NOMO-1 treated with dmso at 0.1 percent for 144 hours (cell line): Measurements from ENCODE around the gene PIAS1.
A peak's percentile ranks its signal among the peaks of the same experiment; 100 is the strongest.
"Not testable (repeated sequence)": the region's sequence is repeated elsewhere in the genome, so short reads cannot be mapped to it uniquely, and the experiment has no call there.

Experiments used
- DNase-seq: peaks from one replicate; lab custom pipeline; 2025; ENCODE audit not compliant: unreplicated experiment; lab: John Stamatoyannopoulos, UW

The PIAS1 gene

GRCh38 chr15:68034081-68034480, 20.0 kb upstream of the PIAS1 start:
- no peak for DNase-seq

DNA sequence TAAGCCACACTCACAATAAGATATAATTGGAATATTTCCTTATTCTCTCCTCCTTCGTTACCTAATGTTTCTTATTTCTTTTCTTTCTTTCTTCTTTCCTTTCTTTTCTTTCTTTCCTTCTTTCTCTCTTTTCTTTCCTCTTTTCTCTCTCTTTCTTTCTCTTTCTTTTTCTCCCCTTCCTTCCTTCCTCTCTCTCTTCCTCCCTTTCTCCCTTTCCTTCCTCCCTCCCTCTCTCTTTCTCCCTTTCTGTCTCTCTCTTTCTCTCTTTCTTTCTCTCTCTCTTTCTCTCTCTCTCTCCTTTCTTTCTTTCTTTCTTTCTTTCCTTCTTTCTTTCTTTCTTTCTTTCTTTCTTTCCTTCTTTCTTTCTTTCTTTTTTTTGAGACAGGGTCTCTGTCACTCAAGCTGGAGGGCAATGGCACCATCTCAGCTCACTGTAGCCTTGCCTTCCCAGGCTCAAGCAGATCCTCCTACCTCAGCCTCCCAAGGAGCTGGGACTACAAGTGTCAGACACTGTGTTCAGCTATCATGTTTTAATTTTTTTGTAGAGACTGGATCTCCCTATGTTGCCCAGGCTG, 19.3 kb upstream of the PIAS1 start:
- no peak for DNase-seq

DNA sequence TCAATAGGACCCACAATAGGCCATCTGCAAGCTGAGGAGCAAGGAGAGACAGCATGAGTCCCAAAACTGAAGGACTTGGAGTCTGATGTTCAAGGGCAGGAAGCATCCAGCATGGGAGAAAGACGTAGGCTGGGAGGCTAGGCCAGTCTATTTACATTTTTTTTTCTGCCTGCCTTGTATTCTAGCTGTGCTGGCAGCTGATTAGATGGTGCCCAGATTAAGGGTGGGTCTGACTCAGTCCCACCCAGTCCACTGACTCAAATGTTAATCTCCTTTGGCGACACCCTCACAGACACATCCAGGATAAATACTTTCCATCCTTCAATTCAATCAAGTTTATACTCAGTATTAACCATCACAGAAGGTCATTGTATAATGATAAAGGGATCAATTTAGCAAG, 15.9 kb upstream of the PIAS1 start:
- no peak for DNase-seq

- no peak for DNase-seq
Observed at GRCh38 chr15:68040144-68040543, 14.0 kb upstream of the PIAS1 start.

DNA sequence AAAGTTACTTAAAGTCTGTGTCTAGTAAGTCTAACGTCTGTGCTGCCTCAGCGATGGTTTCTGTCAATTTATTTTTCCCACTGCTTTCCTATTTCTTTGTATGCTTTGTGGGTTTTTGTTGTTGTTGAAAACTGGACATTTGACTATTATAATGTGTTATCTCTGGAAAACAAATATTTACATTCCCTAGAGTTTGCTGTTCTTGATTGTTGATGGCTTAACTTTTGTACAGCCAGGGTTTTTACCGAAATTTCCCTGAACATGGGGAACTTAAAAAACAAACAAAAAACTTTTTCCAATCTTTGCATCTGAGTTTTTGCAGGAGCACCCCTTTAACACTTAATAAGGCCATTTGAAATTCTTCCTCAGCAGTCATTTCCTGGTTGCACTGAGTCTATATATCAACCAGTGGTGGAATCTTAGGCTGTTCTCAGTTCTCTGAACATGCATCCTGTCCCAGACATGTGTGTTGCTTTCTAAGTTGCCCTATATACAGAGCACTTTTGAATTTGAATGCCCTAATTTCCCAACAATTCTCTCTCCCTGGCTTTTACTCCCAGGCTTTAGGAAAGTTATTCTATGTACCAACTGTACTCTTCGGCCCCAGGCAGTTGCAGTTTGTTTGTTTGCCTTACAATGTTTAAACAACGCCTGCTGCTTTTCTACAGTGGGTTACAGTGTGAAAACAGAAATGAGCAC, 11.8 kb upstream of the PIAS1 start:
- DNase-seq, result no peak

- no peak for DNase-seq
Observed at GRCh38 chr15:68042855-68043222, 11.3 kb upstream of the PIAS1 start.

DNA sequence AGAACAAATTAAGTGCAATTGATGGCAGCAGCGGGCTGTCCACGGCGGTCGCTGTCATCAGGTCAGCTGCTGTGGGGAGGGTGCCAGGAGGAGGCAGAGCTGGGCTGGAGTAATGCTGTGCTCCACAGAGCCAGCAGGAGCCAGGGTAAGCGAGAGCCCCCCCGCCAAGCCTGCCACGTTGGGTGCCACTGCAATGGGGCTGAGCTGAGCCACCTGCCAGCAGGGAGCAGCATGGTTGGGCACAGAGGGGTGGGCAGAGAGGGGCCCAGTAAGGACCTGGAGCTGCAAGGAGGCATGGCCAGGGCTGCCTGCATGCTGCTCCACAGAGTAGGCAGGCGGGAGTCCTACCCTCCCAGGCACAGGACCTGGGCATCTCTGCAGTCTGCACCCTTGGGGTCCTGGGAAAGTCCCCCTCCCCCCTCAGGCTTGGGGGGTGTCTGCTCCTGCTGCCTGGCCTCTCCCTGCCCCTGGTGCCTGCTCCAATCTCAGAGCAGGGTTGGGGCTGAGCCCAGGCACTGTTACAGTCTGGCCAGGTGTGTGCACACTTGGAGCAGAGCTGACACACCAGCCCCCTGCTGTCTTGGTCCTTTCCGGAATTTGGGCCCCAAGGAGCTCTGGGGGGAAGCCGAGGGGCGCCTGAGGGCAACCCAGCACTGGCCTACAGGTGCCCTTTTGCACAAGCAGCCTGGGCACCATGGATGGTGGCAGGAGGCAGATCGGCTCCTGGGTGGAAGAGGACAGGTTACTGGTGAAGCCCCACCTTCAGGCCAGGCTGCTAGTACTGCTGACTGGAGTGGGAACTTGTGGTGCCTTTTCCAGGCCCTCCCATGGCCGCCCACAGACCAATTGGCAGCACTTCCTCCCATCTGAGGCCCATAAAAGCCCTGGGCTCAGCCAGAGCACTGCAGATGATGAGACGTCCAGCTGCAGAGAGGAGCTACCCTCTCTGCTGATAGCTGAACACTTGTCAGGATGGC, 8.5 kb upstream of the PIAS1 start:
- DNase-seq, result no peak

DNA sequence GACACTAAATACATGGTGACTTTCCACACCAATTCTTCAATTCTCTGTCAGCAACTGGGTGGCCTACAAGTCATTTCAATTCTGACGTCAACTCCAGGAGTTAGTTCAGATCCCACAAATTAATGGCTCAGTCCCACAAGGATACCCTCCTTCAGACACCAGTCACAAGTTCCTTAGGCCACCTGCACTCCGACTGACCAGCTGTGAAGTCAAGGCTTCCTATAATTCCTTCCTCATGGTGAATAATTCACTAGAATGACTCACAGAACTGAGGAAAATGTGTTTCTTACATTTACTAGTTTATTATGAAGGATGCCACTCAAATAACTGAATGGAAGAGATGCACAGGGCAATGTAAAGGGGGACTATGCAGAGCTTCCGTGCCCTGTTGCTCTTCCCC, 6.3 kb upstream of the PIAS1 start:
- no peak for DNase-seq

GRCh38 chr15:68051109-68051508, 3.0 kb upstream of the PIAS1 start:
- peak; percentile 16 for DNase-seq

DNA sequence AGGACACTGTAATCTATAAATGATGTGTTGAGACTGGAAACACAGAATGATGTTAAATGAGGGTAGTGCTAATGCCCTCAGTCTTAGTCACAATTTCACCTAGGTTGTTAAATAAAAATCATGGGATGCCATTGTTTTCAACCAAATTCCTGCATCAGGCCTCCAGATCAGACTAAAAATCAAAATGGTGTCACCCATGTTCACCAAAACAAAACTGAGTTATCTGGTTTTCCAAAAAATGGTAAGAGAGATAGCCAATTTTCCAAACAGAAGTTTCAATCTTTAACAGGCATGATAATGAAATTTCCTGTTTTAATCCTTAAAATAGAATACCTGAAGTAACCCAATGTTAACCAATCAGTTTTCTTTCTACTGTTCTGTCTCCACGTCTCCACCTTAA, 2.2 kb upstream of the PIAS1 start:
- no peak for DNase-seq

- DNase-seq, result no peak
Observed at GRCh38 chr15:68052431-68052830, 1.7 kb upstream of the PIAS1 start.

GRCh38 chr15:68053001-68053400, 1.1 kb upstream of the PIAS1 start:
- no peak for DNase-seq

DNA sequence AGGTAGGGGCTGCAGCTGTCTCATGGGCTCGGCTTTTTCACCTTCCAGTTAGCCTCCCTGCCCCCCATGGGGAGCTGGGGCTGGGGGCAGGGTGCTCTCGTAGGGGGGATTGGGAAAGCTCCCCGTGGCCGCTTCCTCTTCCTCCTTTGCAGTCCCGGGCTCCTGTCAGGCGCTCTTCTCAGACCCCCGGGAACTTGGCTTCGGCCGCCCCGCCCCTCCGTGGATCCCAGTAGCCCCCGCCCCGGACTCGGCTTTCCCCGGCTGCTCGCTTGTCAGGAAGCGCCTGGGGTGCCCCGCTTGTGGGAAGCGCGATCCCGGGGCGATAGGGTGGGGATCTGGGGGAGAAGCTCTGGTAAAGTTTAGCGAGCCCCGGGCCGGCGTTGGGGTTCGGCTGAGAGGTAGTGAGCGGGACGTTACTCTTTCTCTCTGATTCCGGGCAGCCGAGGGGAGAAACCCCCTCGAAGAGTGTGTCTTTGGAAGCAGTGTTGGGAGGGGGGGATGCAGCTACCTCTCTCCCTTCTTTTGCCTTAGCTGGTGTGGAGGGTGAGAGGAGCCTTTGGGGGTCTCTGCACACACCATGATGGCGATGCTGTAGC, 611 bp downstream of the PIAS1 start:
- peak; percentile 24 for DNase-seq

DNA sequence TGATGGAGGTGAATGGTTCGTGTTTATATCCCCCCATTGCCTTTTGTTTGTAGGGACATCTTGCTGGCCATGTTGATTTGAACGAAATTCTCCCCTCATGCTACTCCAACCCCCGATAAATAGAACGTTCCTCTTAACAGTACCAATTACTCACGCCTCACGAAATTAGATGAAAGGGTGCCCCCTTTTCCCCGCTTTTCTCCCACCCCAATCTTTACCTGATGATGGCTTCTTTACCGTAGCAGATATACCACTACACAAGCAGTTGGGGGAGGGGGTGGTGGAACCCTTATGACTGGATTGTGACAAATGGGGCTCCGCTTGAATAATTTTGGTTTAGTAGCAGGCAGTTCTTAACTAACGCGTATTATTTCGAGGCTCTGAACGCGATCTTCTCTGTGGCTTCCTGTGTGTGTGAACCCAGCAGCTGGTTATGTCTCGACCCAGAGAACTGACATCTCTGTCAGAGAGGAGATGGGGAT, 1.1 kb downstream of the PIAS1 start:
- DNase-seq, result no peak

- no peak for DNase-seq
Observed at GRCh38 chr15:68056097-68056865, 2.2 kb downstream of the PIAS1 start.

- DNase-seq, result no peak
Observed at GRCh38 chr15:68057034-68057433, 2.9 kb downstream of the PIAS1 start.

DNA sequence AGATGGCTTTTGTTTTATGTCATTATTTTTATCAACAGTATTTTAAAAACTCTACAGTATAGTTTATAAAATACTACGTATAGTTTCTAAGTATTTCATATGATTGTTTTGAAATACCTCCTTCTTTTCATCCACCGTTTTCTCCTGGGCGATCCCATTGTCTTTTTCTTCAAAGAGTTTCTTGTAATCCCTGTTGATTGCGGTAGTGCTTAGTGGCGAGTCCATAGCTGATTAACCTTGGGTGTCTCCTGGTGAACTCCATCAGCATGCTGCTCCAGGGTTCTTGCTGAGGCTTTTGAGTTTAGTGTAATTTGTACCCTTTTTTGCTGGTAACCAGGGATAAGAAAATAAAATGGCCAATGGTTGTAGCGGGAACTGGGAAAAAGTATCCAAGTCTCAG, 3.6 kb downstream of the PIAS1 start:
- DNase-seq, result no peak

- not testable (repeated sequence) for DNase-seq
Observed at GRCh38 chr15:68058970-68059369, 4.9 kb downstream of the PIAS1 start.

GRCh38 chr15:68059630-68060029, 5.5 kb downstream of the PIAS1 start:
- no peak for DNase-seq

- no peak for DNase-seq
Observed at GRCh38 chr15:68061171-68061570, 7.1 kb downstream of the PIAS1 start.

DNA sequence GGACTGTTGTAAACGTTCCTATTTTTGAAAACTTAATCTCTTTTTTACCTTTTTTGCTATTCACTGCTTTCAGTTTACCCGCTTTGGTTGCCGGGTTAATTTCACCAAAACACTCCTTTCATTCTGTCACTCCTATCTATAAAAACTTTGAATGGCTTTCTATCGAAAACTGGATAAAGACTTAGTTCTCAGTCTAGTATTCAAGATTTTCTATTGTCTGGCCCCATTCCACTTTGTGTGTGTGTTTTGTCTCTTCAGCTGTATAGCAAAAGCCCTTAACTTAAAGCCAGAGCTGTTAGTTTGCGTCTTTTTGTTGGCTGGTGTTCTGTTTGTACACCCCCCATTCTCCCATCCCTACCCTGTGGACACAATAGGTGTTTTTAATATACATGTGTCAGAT, 7.5 kb downstream of the PIAS1 start:
- no peak for DNase-seq
